GDM1 (cell line): ENCODE measurements around the gene IL20.

Experiments
- DNase-seq: peaks from one replicate; lab custom pipeline; 2025; lab: John Stamatoyannopoulos, UW

Gene IL20

GRCh38 chr1:206880314-206880713, 14.9 kb downstream of the IL20 start:
- no peak for DNase-seq

DNA sequence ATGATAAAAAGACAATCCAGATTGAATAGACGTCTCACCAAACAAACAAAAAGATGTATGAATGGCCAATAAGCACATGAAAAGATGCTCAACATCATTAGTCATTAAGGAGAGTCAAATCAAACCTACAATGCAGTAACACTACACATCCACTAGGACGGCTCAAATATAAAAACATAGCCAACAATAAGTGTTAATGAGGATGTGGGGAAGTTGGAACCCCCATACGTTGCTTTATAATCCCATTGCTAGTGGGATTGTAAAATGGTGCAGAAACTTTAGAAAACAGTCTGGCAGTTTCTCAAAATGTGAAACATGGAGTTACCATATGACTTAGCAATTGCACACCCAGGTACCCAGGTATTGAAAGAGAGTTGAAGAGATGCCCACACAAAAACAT, 17.1 kb downstream of the IL20 start:
- no peak for DNase-seq

- DNase-seq = no peak
Measured at GRCh38 chr1:206883160-206883559, 17.7 kb downstream of the IL20 start.

DNA sequence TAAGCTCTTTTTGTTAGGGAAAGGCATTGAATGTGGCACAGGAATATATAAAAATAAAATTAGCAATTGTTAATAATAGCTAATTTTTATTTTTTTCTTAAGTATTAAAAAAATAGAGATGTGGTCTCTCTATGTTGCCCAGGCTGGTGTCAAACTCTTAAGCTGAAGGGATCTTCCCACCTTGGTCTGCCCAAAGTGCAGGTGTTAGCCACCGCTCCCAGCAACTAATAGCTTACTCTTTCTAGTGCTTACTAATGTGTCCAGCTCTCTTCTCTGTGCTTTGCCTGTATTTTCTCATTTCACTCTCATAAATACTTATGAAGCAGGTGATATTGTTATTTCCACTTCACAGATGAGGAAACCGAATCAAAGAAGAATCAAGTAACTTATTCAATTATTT, 18.5 kb downstream of the IL20 start:
- DNase-seq = no peak

DNA sequence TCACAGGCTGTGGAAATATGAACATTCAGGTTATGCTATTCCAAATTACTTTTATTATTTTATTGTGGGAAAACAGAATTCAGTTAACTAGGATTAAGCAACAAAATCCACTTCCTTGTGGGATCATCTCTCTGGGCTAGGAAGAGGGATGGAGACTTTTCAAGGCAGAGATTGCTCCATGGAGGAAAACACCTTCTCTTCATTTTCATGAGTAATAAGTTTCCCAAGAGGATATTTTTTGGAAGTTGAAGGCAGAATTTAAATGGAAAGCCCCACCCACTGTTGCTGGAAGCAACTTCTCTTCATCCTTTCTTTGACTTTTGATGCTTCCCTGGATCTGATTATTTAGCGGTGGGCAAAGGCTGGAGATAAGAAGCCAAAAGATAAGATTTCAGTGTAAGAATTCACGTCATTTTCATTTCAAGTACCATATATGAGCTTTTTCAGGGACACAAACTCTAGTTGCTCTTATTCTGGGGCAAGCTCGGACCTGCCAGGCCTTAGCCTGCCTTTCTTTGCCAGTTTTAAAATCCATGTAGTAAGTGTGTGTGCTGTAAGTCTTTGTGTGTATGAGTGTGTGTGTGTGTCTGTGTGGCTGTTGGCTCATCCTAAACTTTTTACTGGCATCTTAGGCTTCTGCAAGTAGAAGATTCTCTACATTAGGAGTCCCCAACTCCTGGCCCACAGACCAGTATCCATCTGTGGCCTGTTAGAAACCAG, 20.1 kb downstream of the IL20 start:
- no peak for DNase-seq

- DNase-seq = no peak
Measured at GRCh38 chr1:206886831-206887230, 21.4 kb downstream of the IL20 start.

GRCh38 chr1:206887701-206888100, 22.3 kb downstream of the IL20 start:
- DNase-seq = no peak

- no peak for DNase-seq
Measured at GRCh38 chr1:206890125-206891060, 25.0 kb downstream of the IL20 start.

DNA sequence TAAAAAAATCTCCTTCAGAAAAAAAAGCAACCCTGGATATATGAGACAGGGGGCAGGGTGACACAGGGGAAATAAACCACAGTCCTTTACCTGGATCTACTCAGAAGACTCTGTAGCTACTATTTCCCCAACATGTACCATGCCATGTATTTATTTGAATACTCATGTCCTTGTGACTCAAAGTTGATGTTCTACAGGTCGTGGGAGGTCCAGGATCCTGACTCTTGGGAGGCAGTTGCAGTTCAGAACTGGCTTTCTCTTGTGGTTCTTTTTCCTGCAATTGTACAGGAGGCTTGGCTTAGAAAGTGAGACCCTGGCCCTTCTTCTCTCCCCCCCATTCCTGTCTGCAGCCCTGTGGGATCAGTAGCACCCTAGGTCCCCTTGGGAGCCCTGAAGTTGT, 26.0 kb downstream of the IL20 start:
- DNase-seq = no peak

- no peak for DNase-seq
Measured at GRCh38 chr1:206892351-206892984, 27.0 kb downstream of the IL20 start.

DNA sequence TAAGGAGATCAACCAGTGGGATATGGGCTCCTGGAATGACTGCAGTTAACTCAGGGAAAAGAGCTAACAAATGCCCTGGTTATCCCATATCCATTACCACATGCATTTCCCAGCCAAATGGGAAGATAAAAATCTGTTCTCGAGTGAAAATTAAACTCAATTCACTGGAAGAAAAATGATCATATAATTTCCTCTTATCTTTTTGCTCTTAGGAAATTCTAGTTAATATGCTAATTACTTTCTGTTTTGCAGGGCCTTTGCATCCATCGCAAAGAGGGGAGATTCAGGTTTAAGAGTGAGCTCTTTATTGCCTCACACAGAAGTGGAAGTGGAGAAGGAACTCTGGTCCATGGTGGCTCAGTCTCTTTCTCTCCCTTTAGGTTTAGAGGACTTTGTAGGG, 28.0 kb downstream of the IL20 start:
- no peak for DNase-seq

GRCh38 chr1:206895325-206895724, 29.9 kb downstream of the IL20 start:
- DNase-seq = no peak

- DNase-seq = no peak
Measured at GRCh38 chr1:206895837-206896242, 30.4 kb downstream of the IL20 start.

GRCh38 chr1:206896261-206896660, 30.8 kb downstream of the IL20 start:
- DNase-seq = no peak

- no peak for DNase-seq
Measured at GRCh38 chr1:206897175-206897574, 31.8 kb downstream of the IL20 start, which contains the start of gene IL24. TSS of gene IL24 (plus strand) at chr1:206897443. CDS start at chr1:206897833, 390 bp downstream.

DNA sequence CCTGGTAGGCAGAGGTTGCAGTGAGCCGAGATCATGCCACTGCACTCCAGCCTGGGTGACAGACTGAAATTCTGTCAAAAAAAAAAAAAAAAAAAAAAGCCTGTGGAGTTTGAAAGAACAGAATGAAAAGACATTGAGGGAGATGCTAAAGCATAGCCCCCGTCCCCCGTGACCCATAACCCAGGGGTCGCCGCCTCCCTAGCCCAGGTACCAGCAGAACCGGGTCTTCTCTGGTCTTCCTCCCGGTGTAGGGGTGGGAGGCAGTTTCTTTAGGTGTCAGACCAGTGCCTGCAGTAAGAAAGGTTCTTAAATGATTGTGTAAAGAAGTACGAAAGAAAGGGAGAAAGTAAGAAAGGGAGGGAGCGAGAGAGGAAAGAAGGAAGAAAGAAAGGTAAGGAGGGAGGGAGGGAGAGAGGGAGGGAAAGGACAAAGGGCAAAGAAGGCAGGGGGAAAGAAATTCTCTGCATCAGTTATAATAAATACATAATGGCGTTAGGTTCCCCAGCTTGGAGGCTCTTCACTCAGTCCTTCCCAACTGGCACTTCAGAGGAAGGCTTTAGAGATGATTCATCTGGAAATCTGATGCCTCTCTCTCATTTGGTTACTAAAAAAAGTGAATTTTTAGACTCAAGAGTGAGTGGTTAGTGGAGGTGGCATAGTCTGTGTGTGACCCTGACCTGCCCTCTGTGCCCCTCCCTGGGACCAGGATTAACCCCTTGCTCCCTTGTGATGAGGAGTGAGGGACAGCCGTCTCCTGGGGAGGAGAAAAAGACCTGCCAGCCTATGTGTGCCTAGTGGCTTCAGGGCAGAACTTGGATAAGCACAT, 32.9 kb downstream of the IL20 start:
- DNase-seq = no peak

DNA sequence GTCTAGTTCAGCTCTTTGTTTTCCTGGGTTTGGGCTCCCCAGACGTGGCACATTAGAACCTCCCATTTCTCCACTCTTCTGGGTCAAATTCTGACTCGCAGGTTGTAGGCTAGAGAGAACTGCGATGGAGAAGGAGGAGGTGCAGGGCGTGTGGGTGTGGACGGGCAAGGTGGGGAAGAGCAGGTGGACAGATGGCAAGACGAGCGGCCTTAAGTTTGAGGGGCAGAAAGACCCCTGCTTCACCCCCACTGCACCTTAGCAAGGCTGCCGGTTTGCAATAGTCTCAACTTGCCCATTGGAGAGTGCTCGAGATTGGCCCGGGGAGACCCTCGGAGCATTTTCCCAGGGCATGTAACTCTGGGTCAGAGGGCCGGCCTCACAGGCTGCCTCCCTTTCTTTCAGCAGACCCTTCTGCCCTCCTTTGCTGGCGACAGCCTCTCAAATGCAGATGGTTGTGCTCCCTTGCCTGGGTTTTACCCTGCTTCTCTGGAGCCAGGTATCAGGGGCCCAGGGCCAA, 33.5 kb downstream of the IL20 start:
- no peak for DNase-seq

GRCh38 chr1:206899717-206900116, 34.3 kb downstream of the IL20 start:
- DNase-seq = no peak

DNA sequence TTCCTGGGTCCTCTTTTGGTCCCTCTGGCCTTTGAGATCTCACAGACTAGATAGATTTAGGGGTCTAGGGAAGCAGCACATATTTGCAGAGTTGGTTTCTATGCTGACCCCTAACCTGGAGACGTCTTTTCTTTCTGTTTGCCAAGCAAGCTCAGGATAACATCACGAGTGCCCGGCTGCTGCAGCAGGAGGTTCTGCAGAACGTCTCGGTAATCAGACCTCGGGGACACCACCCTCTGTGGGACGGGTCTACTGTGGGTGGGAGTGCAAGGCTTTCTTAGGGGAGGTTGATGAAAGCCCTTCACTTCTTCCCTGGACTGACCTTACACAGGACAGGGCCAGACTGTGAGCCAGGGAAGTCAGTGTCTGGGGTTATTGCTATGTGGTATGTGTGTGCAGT, 34.7 kb downstream of the IL20 start:
- DNase-seq = no peak

DNA sequence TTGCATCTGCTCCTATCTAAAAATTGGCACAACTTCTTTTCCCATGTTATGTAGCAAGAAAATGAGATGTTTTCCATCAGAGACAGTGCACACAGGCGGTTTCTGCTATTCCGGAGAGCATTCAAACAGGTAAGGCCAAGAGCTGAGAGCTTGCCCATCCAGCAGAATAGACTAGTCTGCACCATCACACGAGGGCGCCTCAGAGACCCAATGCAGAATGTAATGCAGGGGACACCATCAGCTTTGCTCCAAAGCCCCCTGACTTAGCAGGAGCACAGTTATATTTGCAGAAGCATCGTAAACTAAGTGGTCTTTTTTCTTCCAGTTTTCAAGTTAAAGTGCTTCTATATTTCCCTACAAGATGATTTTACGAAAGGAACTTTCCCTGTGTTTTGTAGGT, 36.5 kb downstream of the IL20 start:
- DNase-seq = no peak

DNA sequence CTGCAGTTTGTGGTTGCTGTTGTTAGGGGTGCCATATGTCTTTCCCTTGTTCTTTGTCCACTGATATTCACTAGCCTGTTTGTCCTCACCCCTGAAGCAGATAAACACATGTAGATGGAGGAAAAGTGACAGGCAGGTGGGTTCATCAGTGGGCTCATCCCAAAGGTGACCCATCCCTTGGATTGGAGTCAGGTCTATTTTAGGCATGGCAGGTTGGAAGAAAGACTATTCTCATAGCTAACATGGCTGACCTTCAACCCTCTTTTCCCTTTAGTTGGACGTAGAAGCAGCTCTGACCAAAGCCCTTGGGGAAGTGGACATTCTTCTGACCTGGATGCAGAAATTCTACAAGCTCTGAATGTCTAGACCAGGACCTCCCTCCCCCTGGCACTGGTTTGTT, 37.3 kb downstream of the IL20 start:
- no peak for DNase-seq

DNA sequence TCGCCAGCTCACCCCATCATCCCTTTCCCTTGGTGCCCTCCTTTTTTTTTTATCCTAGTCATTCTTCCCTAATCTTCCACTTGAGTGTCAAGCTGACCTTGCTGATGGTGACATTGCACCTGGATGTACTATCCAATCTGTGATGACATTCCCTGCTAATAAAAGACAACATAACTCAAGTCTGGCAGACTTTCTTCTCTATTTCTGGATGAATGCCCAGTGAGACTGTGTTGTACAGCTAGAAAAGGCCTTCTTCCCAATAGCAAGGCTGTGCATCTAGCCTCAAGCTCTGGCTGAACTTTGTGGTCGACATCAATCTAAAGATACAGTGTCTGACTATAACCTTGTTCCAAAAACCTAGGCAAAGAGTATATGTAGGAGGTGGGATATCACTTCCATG, 38.3 kb downstream of the IL20 start:
- DNase-seq = no peak
